HG03095 (cell line): ENCODE results near the gene TNFSF13.
A peak's percentile ranks its signal among the peaks of the same experiment; 100 is the strongest.

ENCODE experiments used
- ATAC-seq: cut with Tn5 transposase; IDR thresholded peaks from one replicate; pipeline ENCODE4 v1.9.1; 2021; ENCODE audit warnings: moderate library complexity; ENCODE audit not compliant: unreplicated experiment

The TNFSF13 gene

GRCh38 chr17:7551396-7551795 is 7.2 kb upstream of the TNFSF13 start:
- ATAC-seq: no peak

GRCh38 chr17:7552621-7553051 is 5.9 kb upstream of the TNFSF13 start:
- ATAC-seq: peak; percentile 46

- ATAC-seq: no peak
Observed at GRCh38 chr17:7553356-7553755, 5.2 kb upstream of the TNFSF13 start.

GRCh38 chr17:7555320-7555948 is 3.1 kb upstream of the TNFSF13 start:
- ATAC-seq: no peak

GRCh38 chr17:7556627-7557026 is 1.9 kb upstream of the TNFSF13 start:
- no peak for ATAC-seq

- ATAC-seq: no peak
Observed at GRCh38 chr17:7557147-7557764, 1.3 kb upstream of the TNFSF13 start.

- ATAC-seq: no peak
Observed at GRCh38 chr17:7557775-7558543, 591 bp upstream of the TNFSF13 start.

- ATAC-seq: no peak
Observed at GRCh38 chr17:7559320-7560171, 996 bp downstream of the TNFSF13 start.

GRCh38 chr17:7560172-7561027 is 1.9 kb downstream of the TNFSF13 start:
- ATAC-seq: no peak

GRCh38 chr17:7561028-7561575 is 2.6 kb downstream of the TNFSF13 start:
- ATAC-seq: peak; percentile 49

- peak; percentile 35 for ATAC-seq
Observed at GRCh38 chr17:7561589-7562207, 3.1 kb downstream of the TNFSF13 start, which contains the start of gene SENP3. Gene SENP3 (plus strand): TSS chr17:7561919. CDS start chr17:7563077, 1,158 bp downstream.

GRCh38 chr17:7562208-7562605 is 3.7 kb downstream of the TNFSF13 start:
- no peak for ATAC-seq

- no peak for ATAC-seq
Observed at GRCh38 chr17:7563115-7563869, 4.7 kb downstream of the TNFSF13 start.

GRCh38 chr17:7569571-7569970 is 11.0 kb downstream of the TNFSF13 start:
- ATAC-seq: no peak

GRCh38 chr17:7570351-7570750 is 11.8 kb downstream of the TNFSF13 start:
- no peak for ATAC-seq

GRCh38 chr17:7572338-7572587 is 13.7 kb downstream of the TNFSF13 start:
- peak; percentile 89 for ATAC-seq

- ATAC-seq: no peak
Observed at GRCh38 chr17:7572588-7573323, 14.2 kb downstream of the TNFSF13 start.
